ENCODE data around the gene ATP4B. TPM values are rescaled to one million over a fixed set of nuclear protein-coding genes. Genes with fewer than 3 reads are reported as not detected.

The ATP4B gene
- total and polyA plus RNA-seq, 2 of the 8 experiments (the other 6 are each of a cell fraction or from before 2014, with no cell fraction given) = 0.05 TPM; not detected in 1

GRCh38 chr13:113617961-113618360 is 40.0 kb downstream of the ATP4B start:
- H2BK20ac ChIP-seq (ENCODE audit: low read length) = 0 out of 2 replicates have a peak overlapping the region, but pooled peaks have one; percentile 77
- no peak overlapping the region for H2AK5ac ChIP-seq (ENCODE audit: low read depth, low read length)
- H2BK12ac ChIP-seq (ENCODE audit: low read depth, low read length) = no peak overlapping the region
- H3K23ac ChIP-seq (ENCODE audit: insufficient read length) = no peak overlapping the region
- peak overlapping the region; percentile 95 for H2BK120ac ChIP-seq (replicated peaks; ENCODE audit: low read depth, low read length)
- H3K27ac ChIP-seq (ENCODE audit: low read depth, low read length) = no peak overlapping the region
- no peaks in the 10 kb centered on the region; a peak in 1 of 7 replicates for H3K27me3 ChIP-seq (replicated peaks in 1 of 4; ENCODE audit: control insufficient read depth in 3 of 4, extremely low read depth in 1 of 4, insufficient read depth in 3 of 4, low read length in 3 of 4)
- no peak overlapping the region for H3K4me2 ChIP-seq (ENCODE audit: insufficient read depth in 1 of 2, low read depth in 2 of 2, low read length in 2 of 2)
- peaks cover 5 to 14% (median 12%) of the 10 kb centered on the region in 4 experiments; a peak in 5 of 7 replicates for H3K4me1 ChIP-seq (replicated peaks in 1 of 4; ENCODE audit: control insufficient read depth in 3 of 4, insufficient read depth in 4 of 4, low read length in 3 of 4)
- H3K79me2 ChIP-seq (ENCODE audit: control insufficient read depth in 1 of 2, insufficient read depth in 2 of 2, low read length in 2 of 2) = peaks cover 7 to 37% of the 10 kb centered on the region in 2 experiments
- ChIA-PET POLR2A (ENCODE audit: partially characterized antibody) (no interaction called here), CTCF (ENCODE audit: partially characterized antibody) (interaction anchor here (0.8 to 1.7 kb wide), 3 partner anchors 9 to 27 kb away, joined by 3 read pairs; no protein-coding TSS in a partner anchor)
- no peak for FAIRE-seq
- no peak overlapping the region for H3K14ac ChIP-seq (ENCODE audit: insufficient read length)
- H3K9me3 ChIP-seq (ENCODE audit: insufficient read depth in 2 of 2, low read depth in 1 of 2, low read length in 1 of 2) = peaks cover 0 to 3% of the 10 kb centered on the region in 2 experiments; a peak in 1 of 4 replicates
- H3K4ac ChIP-seq (replicated peaks; ENCODE audit: insufficient read length, low read depth, low read length) = no peak overlapping the region
- no peak overlapping the region for H3K4me3 ChIP-seq (ENCODE audit: extremely low read depth in 1 of 4, insufficient read depth in 2 of 4, low read depth in 3 of 4, low read length in 4 of 4)
- no peak overlapping the region for H3K9ac ChIP-seq (replicated peaks in 1 of 4; ENCODE audit: extremely low read depth in 1 of 4, low read depth in 3 of 4, low read length in 3 of 4)
- H3K56ac ChIP-seq (replicated peaks; ENCODE audit: insufficient read length, low read depth, low read length) = no peak overlapping the region
- TF ChIP-seq CBX8 (IDR thresholded peaks at IDR 0.05; ENCODE audit: borderline replicate concordance, low read depth, low read length) (no peak), SUZ12 (IDR thresholded peaks at IDR 0.05; ENCODE audit: low read length) (no peak), GABPA (IDR thresholded peaks at IDR 0.05; ENCODE audit: borderline replicate concordance, insufficient read depth, low read length) (no peak), SRF (IDR thresholded peaks at IDR 0.05; ENCODE audit: low read depth, low read length) (no peak), CTCF (IDR thresholded peaks at IDR 0.05; ENCODE audit: control extremely low read depth in 1 of 3, insufficient read depth in 1 of 3, low read depth in 1 of 3, low read length in 3 of 3) (no peak), TCF12 (IDR thresholded peaks at IDR 0.05; ENCODE audit: low read depth, low read length) (no peak), EZH2 (IDR thresholded peaks at IDR 0.05; ENCODE audit: low read depth, low read length, severe bottlenecking) (no peak), CHD1 (IDR thresholded peaks at IDR 0.05; ENCODE audit: low read depth, low read length) (no peak), RBBP5 (IDR thresholded peaks at IDR 0.05; ENCODE audit: borderline replicate concordance, low read depth, low read length) (no peak), E2F6 (IDR thresholded peaks at IDR 0.05) (no peak)
- H3K79me1 ChIP-seq (ENCODE audit: low read depth, low read length) = peaks cover 24% of the 10 kb centered on the region
- no peak overlapping the region for H4K5ac ChIP-seq (ENCODE audit: insufficient read length, low read depth, low read length)
- no peak overlapping the region for H3K18ac ChIP-seq (ENCODE audit: extremely low read depth, low read length)
- H4K91ac ChIP-seq (replicated peaks; ENCODE audit: insufficient read length, low read length) = peak overlapping the region; percentile 53
- H2BK15ac ChIP-seq (ENCODE audit: low read length) = no peak overlapping the region
- WGBS, 2 experiments (ENCODE audit: extremely low coverage in 1 of 2, insufficient coverage in 1 of 2, insufficient read length in 1 of 2, insufficient replicate concordance in 2 of 2, low coverage in 1 of 2, low lambda C conversion rate in 2 of 2, missing lambda C conversion rate in 1 of 2) = 94% methylated on average over 5 of the region's 5 CpGs; no CpG with 5 or more reads in 1 of the 2 experiments
- H4K20me1 ChIP-seq (replicated peaks in 1 of 2; ENCODE audit: control insufficient read depth in 1 of 2, insufficient read depth in 2 of 2, low read length in 2 of 2) = peaks cover 0 to 13% of the 10 kb centered on the region in 2 experiments
- H3K23me2 ChIP-seq (ENCODE audit: low read depth, low read length) = peaks cover 8% of the 10 kb centered on the region
- no peak overlapping the region for H2BK5ac ChIP-seq (ENCODE audit: low read depth, low read length)
- DNase-seq (ENCODE audit: low read depth in 1 of 2, low spot score in 2 of 2) = no peak
- H3K36me3 ChIP-seq (ENCODE audit: control insufficient read depth in 2 of 4, insufficient read depth in 4 of 4, low read length in 3 of 4) = peaks cover 0 to 13% (median 2%) of the 10 kb centered on the region in 4 experiments; a peak in 4 of 8 replicates
- no peak overlapping the region for H4K8ac ChIP-seq (ENCODE audit: extremely low read depth, insufficient read depth, low read length)
- H2AFZ ChIP-seq (ENCODE audit: low read length) = no peak overlapping the region

Measured in H1 (cell line).